HG03565 (cell line): ENCODE data around the gene TSPAN18.

Experiments
- ATAC-seq: cut with Tn5 transposase; IDR thresholded peaks from one replicate; pipeline ENCODE4 v1.9.1; 2021; ENCODE audit warnings: mild to moderate bottlenecking, moderate library complexity; ENCODE audit not compliant: unreplicated experiment

Gene TSPAN18

GRCh38 chr11:44861849-44862557, 135.2 kb downstream of the TSPAN18 start:
- peak; percentile 99 for ATAC-seq

- ATAC-seq, result no peak
These were observed 135.9 kb downstream of the TSPAN18 start for GRCh38 chr11:44862558-44863101.

DNA sequence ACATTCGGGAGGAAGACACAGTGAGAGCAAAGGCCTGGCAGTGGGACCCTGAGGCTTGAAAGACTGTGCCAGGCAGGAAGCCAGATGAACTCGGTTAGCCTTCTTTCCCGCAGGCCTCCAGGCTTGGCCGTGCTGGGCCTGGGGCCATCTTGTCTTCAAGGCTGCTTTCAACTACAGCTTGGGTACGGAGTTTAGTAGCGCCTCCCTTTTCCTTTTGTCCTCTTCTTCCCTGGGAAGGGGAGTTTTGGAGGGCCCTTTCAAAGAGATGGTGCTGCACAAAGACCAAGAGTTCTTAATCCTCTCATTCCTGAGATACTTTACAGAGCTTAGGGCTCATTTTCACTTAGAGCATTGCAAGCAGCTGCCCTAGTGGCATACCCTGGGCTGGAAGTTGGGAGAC, 136.5 kb downstream of the TSPAN18 start:
- ATAC-seq, result no peak

DNA sequence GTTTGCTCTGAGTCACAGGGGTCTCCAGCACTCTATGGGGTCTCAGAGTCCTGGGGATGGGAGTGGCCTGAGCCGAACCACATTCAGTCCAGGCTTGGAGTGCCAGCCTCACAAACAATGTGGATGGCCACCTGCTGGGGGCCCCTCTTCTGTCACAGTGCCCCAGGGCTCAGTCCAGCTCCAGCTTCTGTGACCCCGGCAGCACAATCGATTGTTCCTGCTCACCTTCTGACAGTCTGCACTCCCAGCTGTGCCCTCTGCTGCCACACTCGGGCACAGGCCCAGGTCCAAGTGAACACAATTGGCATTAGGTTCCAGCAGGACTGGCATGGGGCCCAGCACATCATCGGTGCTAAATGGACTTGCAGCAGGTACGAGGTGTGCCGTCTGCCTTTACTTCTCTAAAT, 139.1 kb downstream of the TSPAN18 start:
- ATAC-seq, result no peak

DNA sequence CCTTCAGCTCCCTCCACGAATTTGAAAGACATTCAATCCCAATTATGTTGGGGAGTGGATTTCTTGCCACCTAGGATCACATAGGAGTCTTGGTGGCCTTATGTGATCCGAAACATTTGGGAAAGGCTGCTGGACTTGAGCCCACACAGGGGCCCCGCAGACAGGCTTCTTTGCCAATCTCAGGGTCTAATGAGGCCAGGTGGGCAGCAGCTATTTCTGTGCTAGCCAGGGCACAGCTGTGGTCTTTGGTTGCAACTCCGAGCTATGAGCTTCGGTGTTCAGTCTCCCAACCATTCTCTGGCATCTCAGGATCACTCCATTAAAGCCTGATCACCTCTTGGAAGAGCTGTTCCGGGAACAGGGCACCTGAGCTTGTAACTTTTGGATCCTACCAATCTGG, 139.5 kb downstream of the TSPAN18 start:
- ATAC-seq, result no peak

DNA sequence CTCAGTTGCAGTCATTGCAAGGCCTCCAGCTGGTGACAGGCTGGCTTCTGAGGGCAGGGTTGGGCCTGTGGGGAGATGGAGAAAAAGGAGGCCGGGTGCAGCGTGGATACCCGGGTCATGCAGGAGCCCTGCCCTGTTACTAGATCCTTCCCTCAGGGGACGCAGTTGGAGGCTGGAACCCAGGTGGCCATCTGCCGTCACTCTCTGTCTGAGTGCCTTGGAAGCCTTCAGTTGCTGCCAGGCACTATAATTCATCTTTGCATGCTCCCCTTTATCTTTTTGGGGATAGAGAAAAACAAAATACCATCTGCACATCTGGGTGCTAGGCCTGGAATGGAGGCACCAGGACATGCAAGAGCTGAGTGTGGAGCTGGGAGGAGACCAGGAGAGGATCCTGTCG, 141.3 kb downstream of the TSPAN18 start:
- no peak for ATAC-seq

DNA sequence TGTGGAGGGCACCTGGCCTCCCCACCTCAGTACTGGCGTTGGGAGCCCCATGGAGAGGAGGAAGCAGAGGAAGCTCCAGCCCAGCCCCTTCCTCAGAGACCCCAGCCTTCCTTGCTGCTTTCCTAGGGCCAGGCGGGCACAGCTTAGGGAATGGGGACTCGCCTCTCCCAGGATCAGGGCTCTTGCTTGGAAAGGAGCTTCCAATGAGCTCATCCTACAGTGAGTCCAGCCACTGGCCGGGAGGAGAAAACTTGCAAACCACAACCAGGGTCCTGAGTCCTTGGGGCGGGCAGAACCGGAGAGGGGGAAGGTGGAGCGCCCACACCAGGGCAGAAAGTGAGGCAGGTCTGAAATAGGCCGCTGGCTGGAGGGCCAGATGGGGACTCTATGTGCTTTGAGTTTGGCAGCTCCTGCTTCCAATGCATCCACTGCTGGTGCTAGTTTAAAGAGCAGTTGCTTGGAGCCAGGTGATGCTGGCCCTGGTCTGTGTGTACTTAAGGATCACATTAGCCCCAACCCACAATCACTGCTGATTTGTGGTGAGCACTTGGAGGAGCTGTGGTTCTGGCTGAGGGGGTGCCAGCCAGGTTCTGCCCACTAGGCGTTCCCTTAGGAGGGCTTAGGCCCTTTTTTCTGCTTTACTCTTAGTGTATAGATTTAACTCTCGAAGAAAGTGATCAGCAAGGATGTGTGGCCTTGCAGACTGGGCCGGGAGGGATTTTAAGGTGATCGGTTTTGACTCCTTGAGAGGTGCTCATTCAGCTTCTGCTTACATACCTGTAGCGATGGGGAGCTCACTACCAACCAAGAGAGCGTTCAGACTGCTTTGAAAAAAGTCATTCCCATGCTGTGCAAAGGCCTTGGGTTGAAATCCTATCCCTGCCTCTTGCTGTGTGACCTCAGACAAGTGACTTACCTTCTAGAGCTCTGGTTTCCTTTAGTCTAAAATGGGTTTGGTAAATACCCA, 142.0 kb downstream of the TSPAN18 start:
- no peak for ATAC-seq

GRCh38 chr11:44870181-44870580, 143.4 kb downstream of the TSPAN18 start:
- no peak for ATAC-seq

GRCh38 chr11:44870615-44871176, 143.9 kb downstream of the TSPAN18 start:
- ATAC-seq, result no peak

- ATAC-seq, result peak; percentile 95
These were observed 144.9 kb downstream of the TSPAN18 start for GRCh38 chr11:44871682-44872081.

DNA sequence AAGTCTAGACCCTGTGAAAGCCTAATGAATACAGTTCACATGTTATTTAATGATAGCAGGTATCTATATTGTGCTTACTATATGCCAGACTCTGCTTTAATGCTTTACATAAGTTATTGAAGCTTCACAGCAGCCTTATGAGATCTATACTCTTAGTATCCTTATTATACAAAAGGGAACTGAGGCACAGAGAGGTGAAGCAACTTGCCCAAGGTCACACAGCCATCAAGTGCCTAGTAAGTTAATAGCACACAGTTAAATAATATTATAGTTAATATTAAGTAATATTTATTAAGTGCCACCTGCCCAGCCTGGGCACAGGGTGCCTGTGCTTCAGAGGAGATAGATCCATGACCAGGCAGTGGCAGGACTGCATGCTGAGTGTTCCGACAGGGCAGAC, 145.8 kb downstream of the TSPAN18 start:
- ATAC-seq, result no peak

- ATAC-seq, result no peak
These were observed 146.8 kb downstream of the TSPAN18 start for GRCh38 chr11:44873537-44873936.

DNA sequence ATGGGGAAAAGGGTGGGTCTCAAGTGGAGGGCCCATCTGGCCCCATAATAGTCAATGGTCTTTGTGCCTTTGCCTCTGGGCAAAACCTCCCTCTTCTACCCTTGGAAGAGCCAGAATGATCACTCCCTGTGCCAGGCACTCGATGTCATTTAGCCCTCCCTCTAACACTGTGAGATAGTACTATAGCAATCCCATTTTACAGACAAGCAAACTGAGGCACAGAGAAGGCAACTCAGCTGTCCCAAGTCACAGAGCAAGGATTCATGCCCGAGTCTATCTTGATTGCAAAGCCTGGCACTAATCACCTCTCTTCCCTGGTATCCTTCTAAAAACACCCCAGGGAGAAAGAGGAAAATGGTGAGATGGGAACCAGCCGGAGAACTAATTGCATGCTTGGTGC, 147.5 kb downstream of the TSPAN18 start:
- ATAC-seq, result no peak

DNA sequence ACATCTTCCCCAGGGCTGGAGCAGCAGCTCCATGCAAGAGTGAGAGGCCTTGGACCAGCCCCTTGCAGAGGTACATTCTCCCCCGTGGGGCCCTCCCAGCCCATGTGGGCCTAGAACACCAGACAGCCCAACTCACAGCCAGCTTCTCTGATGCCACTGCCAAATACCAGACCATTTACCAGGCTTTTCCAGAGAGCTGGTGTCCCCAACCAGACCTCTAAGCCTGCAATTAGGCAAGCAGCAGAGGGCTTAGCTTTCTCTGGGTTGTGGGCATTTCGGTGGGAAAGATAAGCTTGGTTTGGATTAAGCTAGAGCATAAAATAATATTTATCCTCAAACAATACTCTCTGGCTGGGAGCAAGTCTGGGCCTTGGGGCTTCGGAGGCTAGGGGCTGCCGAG, 148.3 kb downstream of the TSPAN18 start:
- ATAC-seq, result no peak

DNA sequence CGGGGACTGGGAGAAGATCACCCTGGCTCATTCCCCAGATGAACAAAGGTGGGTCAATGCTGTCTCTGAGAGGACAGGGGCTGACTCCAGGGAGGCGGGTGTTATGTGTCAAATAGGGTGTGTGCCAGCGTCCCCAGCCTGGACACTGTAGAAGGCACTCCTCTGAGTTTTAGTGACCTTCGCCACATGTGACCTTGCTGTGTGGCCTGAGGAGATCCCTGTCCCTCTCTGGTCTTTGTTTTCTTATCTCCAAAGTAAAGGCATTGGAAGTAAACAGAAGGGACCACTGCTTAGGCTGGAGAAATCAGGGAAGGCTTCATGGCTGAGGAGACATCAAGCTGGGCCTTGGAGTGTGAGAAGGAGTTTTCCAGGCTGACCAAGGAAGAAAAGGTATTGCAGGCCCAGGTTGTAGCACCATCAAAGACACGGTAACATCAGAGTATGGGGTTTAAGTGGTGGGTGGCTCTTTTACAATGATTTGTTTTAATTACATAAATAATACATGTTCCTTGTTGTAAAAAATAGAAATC, 149.5 kb downstream of the TSPAN18 start:
- no peak for ATAC-seq

GRCh38 chr11:44876906-44877305, 150.1 kb downstream of the TSPAN18 start:
- ATAC-seq, result no peak

DNA sequence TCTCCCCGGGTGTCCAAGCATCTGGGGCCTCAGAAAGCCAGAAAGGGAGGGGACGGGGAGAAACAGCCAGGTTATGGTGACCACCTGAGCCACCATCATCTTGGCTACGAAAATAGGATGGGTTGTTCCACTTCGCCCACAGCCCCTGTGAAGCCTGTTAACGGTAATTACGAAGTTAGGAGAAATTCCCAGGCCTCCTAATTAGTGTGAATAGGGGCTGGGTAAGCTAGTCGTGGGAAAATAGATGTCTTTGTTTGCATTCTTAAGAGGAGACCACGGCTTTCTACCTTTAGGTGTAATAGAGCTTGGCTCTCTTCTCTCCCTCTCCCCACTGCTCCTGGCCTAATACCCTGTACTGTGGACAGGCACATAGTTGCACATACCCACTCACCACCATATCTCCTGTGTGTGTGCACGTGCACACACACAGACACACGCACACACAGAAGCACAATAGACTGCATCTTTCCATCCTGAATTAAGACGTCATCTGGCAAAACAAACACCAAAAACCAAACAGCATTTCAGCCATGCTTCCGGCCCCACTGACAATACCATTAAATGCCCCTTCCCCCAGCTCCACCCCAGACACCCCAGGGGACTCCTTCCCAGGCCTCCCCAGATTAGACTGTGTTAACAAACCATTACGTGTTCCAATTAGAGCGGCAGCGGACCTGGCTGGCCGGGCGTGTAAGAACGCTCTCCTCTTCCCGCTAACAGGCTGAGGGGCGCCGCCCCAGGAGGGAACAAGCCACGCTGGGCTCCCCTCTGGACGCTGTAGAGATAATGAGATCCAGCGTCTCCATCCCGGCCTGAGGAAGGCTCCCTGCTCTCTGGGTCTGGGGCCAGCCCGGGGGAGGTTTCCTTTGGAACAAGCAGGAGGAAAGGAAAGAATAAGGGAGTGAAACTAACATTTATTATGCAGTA, 151.1 kb downstream of the TSPAN18 start:
- no peak for ATAC-seq

DNA sequence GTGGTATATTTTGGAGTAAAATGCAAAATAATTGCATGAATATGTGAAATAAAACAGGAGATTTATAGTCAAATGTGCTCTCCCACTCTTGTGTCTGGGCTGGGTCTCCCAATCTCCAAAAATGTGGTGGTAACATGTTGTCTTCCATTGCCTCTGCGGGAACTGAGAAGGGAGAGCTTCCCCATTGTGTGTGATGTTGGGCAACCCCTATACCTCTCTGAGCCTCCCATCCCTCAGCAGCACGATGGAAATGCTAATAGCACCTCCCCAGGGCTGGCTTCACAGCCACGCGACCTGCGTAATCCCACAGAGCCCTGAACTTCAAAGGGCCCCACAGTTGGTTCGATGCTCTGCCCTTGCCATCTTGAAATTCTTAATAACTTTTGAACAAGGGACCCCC, 151.9 kb downstream of the TSPAN18 start:
- no peak for ATAC-seq

- ATAC-seq, result no peak
These were observed 152.7 kb downstream of the TSPAN18 start for GRCh38 chr11:44879432-44879831.

GRCh38 chr11:44880511-44880910, 153.7 kb downstream of the TSPAN18 start:
- no peak for ATAC-seq
